ENCODE measurements around the gene MYO9B. TPM values are rescaled to one million over a fixed set of nuclear protein-coding genes. Genes with fewer than 3 reads are reported as not detected.
A peak's percentile ranks its signal among the peaks of the same experiment; 100 is the strongest.

Gene MYO9B
- total and polyA plus RNA-seq, 2 experiments from 2014 or later = 29.9 to 32.4 TPM

GRCh38 chr19:17249887-17250548 lies 174.4 kb downstream of the MYO9B start:
- H2AFZ ChIP-seq = no peak overlapping the region
- TF ChIP-seq EZH2phosphoT487 (IDR thresholded peaks at IDR 0.05; ENCODE audit: low read depth, severe bottlenecking, unreplicated experiment) (no peak), CTCF (IDR thresholded peaks at IDR 0.05; ENCODE audit: poor library complexity) (no peak), EZH2 (IDR thresholded peaks at IDR 0.05; ENCODE audit: borderline replicate concordance) (no peak)

GRCh38 chr19:17254636-17255035 lies 179.1 kb downstream of the MYO9B start:
- H3K79me2 ChIP-seq = no peaks in the 10 kb centered on the region
- 89% methylated on average over 10 of the region's 10 CpGs for WGBS (ENCODE audit: low lambda C conversion rate, missing lambda C conversion rate)
- TF ChIP-seq CTCF (IDR thresholded peaks at IDR 0.05; ENCODE audit: poor library complexity) (no peak), EZH2 (IDR thresholded peaks at IDR 0.05; ENCODE audit: borderline replicate concordance) (no peak), EZH2phosphoT487 (IDR thresholded peaks at IDR 0.05; ENCODE audit: low read depth, severe bottlenecking, unreplicated experiment) (no peak)
- H3K4me3 ChIP-seq = no peak overlapping the region
- no peaks in the 10 kb centered on the region for H4K20me1 ChIP-seq (ENCODE audit: insufficient read depth, poor library complexity, severe bottlenecking)
- H3K4me1 ChIP-seq (ENCODE audit: insufficient read depth) = no peaks in the 10 kb centered on the region
- no peak overlapping the region for H3K27ac ChIP-seq
- no peaks in the 10 kb centered on the region for H3K9me3 ChIP-seq (ENCODE audit: low read depth)
- H2AFZ ChIP-seq = no peak overlapping the region
- no peaks in the 10 kb centered on the region for H3K27me3 ChIP-seq
- H3K36me3 ChIP-seq (replicated peaks; ENCODE audit: insufficient read depth, low read depth) = no peaks in the 10 kb centered on the region
- no peak overlapping the region for H3K4me2 ChIP-seq
- no peaks in the 10 kb centered on the region for H3K9me2 ChIP-seq (replicated peaks; ENCODE audit: insufficient read depth)
- DNase-seq (ENCODE audit: low spot score) = no peak

More at GRCh38 chr19:17249887-17250548, 174.4 kb downstream of the MYO9B start:
- Histone ChIP-seq H3K27ac (peak overlapping the region; percentile 85), H4K20me1 (ENCODE audit: insufficient read depth, poor library complexity, severe bottlenecking) (no peaks in the 10 kb centered on the region), H3K79me2 (peaks cover 3% of the 10 kb centered on the region), H3K9me2 (replicated peaks; ENCODE audit: insufficient read depth) (no peaks in the 10 kb centered on the region), H3K4me3 (no peak overlapping the region), H3K4me1 (ENCODE audit: insufficient read depth) (peaks cover 28% of the 10 kb centered on the region), H3K27me3 (no peaks in the 10 kb centered on the region), H3K4me2 (no peak overlapping the region), H3K36me3 (replicated peaks; ENCODE audit: insufficient read depth, low read depth) (no peaks in the 10 kb centered on the region), H3K9me3 (ENCODE audit: low read depth) (no peaks in the 10 kb centered on the region)
- no peak for DNase-seq (ENCODE audit: low spot score)
- 94% methylated on average over 15 of the region's 15 CpGs for WGBS (ENCODE audit: low lambda C conversion rate, missing lambda C conversion rate)

GRCh38 chr19:17255150-17255621 lies 179.6 kb downstream of the MYO9B start:
- H3K9me3 ChIP-seq (ENCODE audit: low read depth) = no peaks in the 10 kb centered on the region
- no peak overlapping the region for H3K4me2 ChIP-seq
- WGBS (ENCODE audit: low lambda C conversion rate, missing lambda C conversion rate) = 85% methylated on average over 17 of the region's 18 CpGs
- H3K4me1 ChIP-seq (ENCODE audit: insufficient read depth) = no peaks in the 10 kb centered on the region
- no peak overlapping the region for H2AFZ ChIP-seq
- peak; percentile 25 for DNase-seq (ENCODE audit: low spot score)
- no peaks in the 10 kb centered on the region for H3K9me2 ChIP-seq (replicated peaks; ENCODE audit: insufficient read depth)
- no peaks in the 10 kb centered on the region for H3K36me3 ChIP-seq (replicated peaks; ENCODE audit: insufficient read depth, low read depth)
- H3K27ac ChIP-seq = no peak overlapping the region
- no peak overlapping the region for H3K4me3 ChIP-seq
- H3K79me2 ChIP-seq = no peaks in the 10 kb centered on the region
- H3K27me3 ChIP-seq = no peaks in the 10 kb centered on the region
- no peak for TF ChIP-seq EZH2phosphoT487 (IDR thresholded peaks at IDR 0.05; ENCODE audit: low read depth, severe bottlenecking, unreplicated experiment)
- no peaks in the 10 kb centered on the region for H4K20me1 ChIP-seq (ENCODE audit: insufficient read depth, poor library complexity, severe bottlenecking)

GRCh38 chr19:17256130-17256529 lies 180.6 kb downstream of the MYO9B start:
- no peak overlapping the region for H2AFZ ChIP-seq
- no peak overlapping the region for H3K27ac ChIP-seq
- H3K4me1 ChIP-seq (ENCODE audit: insufficient read depth) = no peaks in the 10 kb centered on the region
- no peaks in the 10 kb centered on the region for H3K9me3 ChIP-seq (ENCODE audit: low read depth)
- no peak for DNase-seq (ENCODE audit: low spot score)
- no peaks in the 10 kb centered on the region for H3K27me3 ChIP-seq
- no peaks in the 10 kb centered on the region for H3K9me2 ChIP-seq (replicated peaks; ENCODE audit: insufficient read depth)
- no peak for TF ChIP-seq EZH2phosphoT487 (IDR thresholded peaks at IDR 0.05; ENCODE audit: low read depth, severe bottlenecking, unreplicated experiment)
- TF ChIP-seq CTCF (IDR thresholded peaks at IDR 0.05; ENCODE audit: poor library complexity) = no peak
- TF ChIP-seq EZH2 (IDR thresholded peaks at IDR 0.05; ENCODE audit: borderline replicate concordance) = no peak
- WGBS (ENCODE audit: low lambda C conversion rate, missing lambda C conversion rate) = 91% methylated on average over 3 of the region's 3 CpGs
- no peaks in the 10 kb centered on the region for H3K36me3 ChIP-seq (replicated peaks; ENCODE audit: insufficient read depth, low read depth)
- H3K4me3 ChIP-seq = no peak overlapping the region
- H3K4me2 ChIP-seq = no peak overlapping the region
- H3K79me2 ChIP-seq = no peaks in the 10 kb centered on the region
- H4K20me1 ChIP-seq (ENCODE audit: insufficient read depth, poor library complexity, severe bottlenecking) = no peaks in the 10 kb centered on the region

Measured in hepatocyte (in vitro differentiated cells).